GM23338 (cell line): ENCODE results near the gene PHOSPHO1. TPM values are rescaled to one million over a fixed set of nuclear protein-coding genes. Genes with fewer than 3 reads are reported as not detected.

ENCODE experiments used
- ATAC-seq: fragments of 200-7000 bp; cut with Tn5 transposase; 3 replicates; pipeline ENCODE4 v1.9.1; 2020
- DNase-seq: peaks from one replicate; pipeline ENCODE4 v3.0.0-alpha.2; 2015; ENCODE audit warnings: low spot score
- H2AFZ ChIP-seq: fragments of 200-600 bp; sonication (generic); 2 replicates; pipeline ENCODE4 v1.8.0; 2016; ENCODE audit warnings: antibody characterized with exemption, mild to moderate bottlenecking, moderate library complexity
- H3F3A ChIP-seq: fragments of 200-600 bp; sonication (generic); replicated peaks from 2 replicates; pipeline ENCODE4 v1.8.0; 2017; ENCODE audit warnings: antibody characterized with exemption, mixed run types, low read depth
- H3K27ac ChIP-seq: fragments of 200-600 bp; sonication (generic); 2 replicates; pipeline ENCODE4 v1.6.1; 2016; ENCODE audit warnings: low read depth
- H3K27me3 ChIP-seq: fragments of 200-600 bp; sonication (generic); 2 replicates; pipeline ENCODE4 v1.8.0; 2016; ENCODE audit warnings: mild to moderate bottlenecking, mixed run types, moderate library complexity; ENCODE audit not compliant: insufficient read depth
- H3K36me3 ChIP-seq: fragments of 200-600 bp; sonication (generic); 2 replicates; pipeline ENCODE4 v1.8.0; 2016; ENCODE audit warnings: mild to moderate bottlenecking; ENCODE audit not compliant: insufficient read depth
- H3K4me1 ChIP-seq: fragments of 200-600 bp; sonication (generic); 2 replicates; pipeline ENCODE4 v1.8.0; 2016; ENCODE audit warnings: mild to moderate bottlenecking, moderate library complexity; ENCODE audit not compliant: insufficient read depth
- H3K4me2 ChIP-seq: fragments of 200-600 bp; sonication (generic); 2 replicates; pipeline ENCODE4 v1.7.1; 2017; ENCODE audit warnings: mixed run types
- H3K4me3 ChIP-seq: fragments of 200-600 bp; sonication (generic); 2 replicates; pipeline ENCODE4 v1.6.1; 2016; ENCODE audit warnings: mixed run types
- H3K79me2 ChIP-seq: fragments of 200-600 bp; sonication (generic); replicated peaks from 2 replicates; pipeline ENCODE4 v1.8.0; 2017; ENCODE audit warnings: mild to moderate bottlenecking; ENCODE audit not compliant: insufficient read depth
- H3K9me2 ChIP-seq: fragments of 200-600 bp; sonication (generic); 2 replicates; pipeline ENCODE4 v1.8.0; 2017; ENCODE audit not compliant: insufficient read depth
- H4K20me1 ChIP-seq: fragments of 200-600 bp; sonication (generic); replicated peaks from 2 replicates; pipeline ENCODE4 v1.8.0; 2017; ENCODE audit warnings: mild to moderate bottlenecking; ENCODE audit not compliant: insufficient read depth
- H3K27ac Mint-ChIP-seq: 2 replicates; pipeline ENCODE4 v1.8.0; 2020; ENCODE audit warnings: inconsistent platforms, mild to moderate bottlenecking, moderate library complexity, mixed read lengths
- H3K27me3 Mint-ChIP-seq: 3 replicates; pipeline ENCODE4 v1.8.0; 2022; ENCODE audit warnings: low read depth, mild to moderate bottlenecking, moderate library complexity, mixed read lengths, inconsistent platforms; ENCODE audit not compliant: insufficient read depth, poor library complexity
- H3K36me3 Mint-ChIP-seq: 3 replicates; pipeline ENCODE4 v1.8.0; 2021; ENCODE audit warnings: low read depth, mild to moderate bottlenecking, inconsistent platforms, moderate library complexity, mixed read lengths
- H3K4me1 Mint-ChIP-seq: 3 replicates; pipeline ENCODE4 v1.8.0; 2020; ENCODE audit warnings: mild to moderate bottlenecking, inconsistent platforms, mixed read lengths
- H3K4me3 Mint-ChIP-seq: 3 replicates; pipeline ENCODE4 v1.8.0; 2021; ENCODE audit warnings: moderate library complexity, mild to moderate bottlenecking, inconsistent platforms, mixed read lengths
- H3K9me3 Mint-ChIP-seq: 3 replicates; pipeline ENCODE4 v1.8.0; 2020; ENCODE audit warnings: moderate library complexity, mild to moderate bottlenecking, inconsistent platforms, mixed read lengths
- CREB1 ChIP-seq: fragments of 250-450 bp; sonication (Bioruptor Pico); IDR thresholded peaks from 2 replicates; pipeline ENCODE4 v1.5.0; 2020; ENCODE audit warnings: low read depth, mild to moderate bottlenecking, moderate library complexity
- EZH2 ChIP-seq: fragments of 200-600 bp; sonication (generic); IDR thresholded peaks from one replicate; pipeline ENCODE4 v1.8.0; 2017; ENCODE audit warnings: antibody characterized with exemption, mild to moderate bottlenecking, low read depth; ENCODE audit not compliant: unreplicated experiment
- EZH2phosphoT487 ChIP-seq: fragments of 200-600 bp; sonication (generic); IDR thresholded peaks from one replicate; pipeline ENCODE4 v1.8.1; 2018; ENCODE audit warnings: antibody characterized with exemption; ENCODE audit not compliant: unreplicated experiment
- NANOG ChIP-seq: IDR thresholded peaks from 2 replicates; pipeline ENCODE4 v1.6.1; 2016; ENCODE audit warnings: antibody characterized with exemption, borderline replicate concordance
- POLR2AphosphoS5 ChIP-seq: IDR thresholded peaks from 2 replicates; pipeline ENCODE4 v1.6.1; 2016; ENCODE audit warnings: antibody characterized with exemption, low read depth
- ZNF114 ChIP-seq: fragments of 250-450 bp; sonication (Bioruptor Pico); IDR thresholded peaks from 2 replicates; pipeline ENCODE4 v1.5.0; 2020; ENCODE audit warnings: mild to moderate bottlenecking, moderate library complexity
- ZNF331 ChIP-seq: fragments of 250-450 bp; sonication (Bioruptor Pico); IDR thresholded peaks from 2 replicates; pipeline ENCODE4 v1.5.0; 2020; ENCODE audit warnings: low read depth, mild to moderate bottlenecking, moderate library complexity
- polyA plus RNA-seq: library from polyadenylated mRNA; unstranded; fragments of >200 nt; fragmentation: Nextera tagmentation; extraction: Ambion mirVana; gene quantifications from 2 replicates; pipeline ENCODE4 v1.2.1, GENCODE V29; 2016
- total RNA-seq: library from RNA; depleted of rRNA; stranded (reverse); fragments of >200 nt; shearing (Covaris generic); gene quantifications from 2 replicates; pipeline ENCODE4 v1.2.3, GENCODE V29; 2014
- TF ChIP-seq, protein P1 (sequence below): fragments of 250-450 bp; sonication (Bioruptor Pico); IDR thresholded peaks from 2 replicates; pipeline ENCODE4 v1.5.0; 2020; ENCODE audit warnings: mild to moderate bottlenecking, moderate library complexity
- TF ChIP-seq, protein P2 (sequence below): IDR thresholded peaks from 2 replicates; pipeline ENCODE4 v1.6.1; 2016; ENCODE audit warnings: antibody characterized with exemption
- TF ChIP-seq, protein P3 (sequence below): IDR thresholded peaks from one replicate; pipeline ENCODE4 v1.6.1; 2018; ENCODE audit warnings: antibody characterized with exemption; ENCODE audit not compliant: unreplicated experiment

Gene PHOSPHO1
- total and polyA plus RNA-seq, 2 experiments from 2014 or later, result 0.71 to 2.2 TPM

DNA sequence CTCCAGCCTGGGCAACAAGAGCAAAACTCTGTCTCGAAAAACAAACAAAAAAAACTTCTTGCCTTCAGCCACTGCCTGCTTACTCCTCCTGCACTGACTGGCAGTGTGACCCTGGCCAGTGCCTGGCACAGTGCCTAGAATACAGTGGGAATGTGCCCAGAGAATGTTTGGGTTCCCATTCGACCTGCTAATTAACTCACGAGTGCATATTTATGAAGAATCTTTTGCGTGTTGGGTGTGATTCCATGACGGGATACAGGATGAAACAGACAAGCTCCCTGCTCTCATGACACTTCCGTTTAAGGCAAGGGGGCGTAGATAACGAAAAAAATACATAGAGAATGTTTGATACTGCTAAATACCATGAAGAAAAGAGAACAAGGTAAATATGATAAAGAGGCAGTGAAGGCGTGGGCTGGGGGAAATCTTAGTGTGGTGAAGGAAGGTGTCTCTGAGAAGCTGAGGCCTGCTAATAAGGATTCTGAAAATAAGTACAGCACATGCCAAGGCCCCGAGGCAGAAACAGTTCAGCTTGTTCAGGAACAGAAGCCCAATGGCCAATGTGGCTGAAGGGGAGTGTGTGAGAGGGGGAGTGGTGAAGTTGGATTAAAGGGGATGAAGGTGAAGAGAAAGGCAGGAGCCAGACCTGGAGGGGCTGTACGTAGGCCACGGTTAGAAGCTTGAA, 15.8 kb downstream of the PHOSPHO1 start:
- Mint-ChIP-seq H3K4me3 (no peak overlapping the region; the same call in 2 of the 3 replicates), H3K36me3 (peaks cover 4% of the 10 kb centered on the region; the same call in 1 of the 3 replicates), H3K9me3 (no peaks in the 10 kb centered on the region)

More for the DNA sequence above, 15.8 kb downstream of the PHOSPHO1 start:
- Histone ChIP-seq H3K4me3 (no peak overlapping the region), H3K9me2 (no peaks in the 10 kb centered on the region), H3K4me2 (no peak overlapping the region), H4K20me1 (no peaks in the 10 kb centered on the region), H3K27ac (no peak overlapping the region), H3F3A (no peaks in the 10 kb centered on the region), H3K4me1 (peaks cover 34% of the 10 kb centered on the region), H3K27me3 (no peaks in the 10 kb centered on the region), H2AFZ (no peak overlapping the region), H3K79me2 (no peaks in the 10 kb centered on the region), H3K36me3 (no peaks in the 10 kb centered on the region; the same call in 1 of the 2 replicates)
- H3K27ac Mint-ChIP-seq, result no peak overlapping the region
- DNase-seq (no peak), ATAC-seq (no peak)
- peaks cover 22% of the 10 kb centered on the region for H3K27me3 Mint-ChIP-seq
- no peak for TF ChIP-seq EZH2
- TF ChIP-seq EZH2phosphoT487, result no peak
- TF ChIP-seq NANOG, result no peak
- TF ChIP-seq, protein P1, sequence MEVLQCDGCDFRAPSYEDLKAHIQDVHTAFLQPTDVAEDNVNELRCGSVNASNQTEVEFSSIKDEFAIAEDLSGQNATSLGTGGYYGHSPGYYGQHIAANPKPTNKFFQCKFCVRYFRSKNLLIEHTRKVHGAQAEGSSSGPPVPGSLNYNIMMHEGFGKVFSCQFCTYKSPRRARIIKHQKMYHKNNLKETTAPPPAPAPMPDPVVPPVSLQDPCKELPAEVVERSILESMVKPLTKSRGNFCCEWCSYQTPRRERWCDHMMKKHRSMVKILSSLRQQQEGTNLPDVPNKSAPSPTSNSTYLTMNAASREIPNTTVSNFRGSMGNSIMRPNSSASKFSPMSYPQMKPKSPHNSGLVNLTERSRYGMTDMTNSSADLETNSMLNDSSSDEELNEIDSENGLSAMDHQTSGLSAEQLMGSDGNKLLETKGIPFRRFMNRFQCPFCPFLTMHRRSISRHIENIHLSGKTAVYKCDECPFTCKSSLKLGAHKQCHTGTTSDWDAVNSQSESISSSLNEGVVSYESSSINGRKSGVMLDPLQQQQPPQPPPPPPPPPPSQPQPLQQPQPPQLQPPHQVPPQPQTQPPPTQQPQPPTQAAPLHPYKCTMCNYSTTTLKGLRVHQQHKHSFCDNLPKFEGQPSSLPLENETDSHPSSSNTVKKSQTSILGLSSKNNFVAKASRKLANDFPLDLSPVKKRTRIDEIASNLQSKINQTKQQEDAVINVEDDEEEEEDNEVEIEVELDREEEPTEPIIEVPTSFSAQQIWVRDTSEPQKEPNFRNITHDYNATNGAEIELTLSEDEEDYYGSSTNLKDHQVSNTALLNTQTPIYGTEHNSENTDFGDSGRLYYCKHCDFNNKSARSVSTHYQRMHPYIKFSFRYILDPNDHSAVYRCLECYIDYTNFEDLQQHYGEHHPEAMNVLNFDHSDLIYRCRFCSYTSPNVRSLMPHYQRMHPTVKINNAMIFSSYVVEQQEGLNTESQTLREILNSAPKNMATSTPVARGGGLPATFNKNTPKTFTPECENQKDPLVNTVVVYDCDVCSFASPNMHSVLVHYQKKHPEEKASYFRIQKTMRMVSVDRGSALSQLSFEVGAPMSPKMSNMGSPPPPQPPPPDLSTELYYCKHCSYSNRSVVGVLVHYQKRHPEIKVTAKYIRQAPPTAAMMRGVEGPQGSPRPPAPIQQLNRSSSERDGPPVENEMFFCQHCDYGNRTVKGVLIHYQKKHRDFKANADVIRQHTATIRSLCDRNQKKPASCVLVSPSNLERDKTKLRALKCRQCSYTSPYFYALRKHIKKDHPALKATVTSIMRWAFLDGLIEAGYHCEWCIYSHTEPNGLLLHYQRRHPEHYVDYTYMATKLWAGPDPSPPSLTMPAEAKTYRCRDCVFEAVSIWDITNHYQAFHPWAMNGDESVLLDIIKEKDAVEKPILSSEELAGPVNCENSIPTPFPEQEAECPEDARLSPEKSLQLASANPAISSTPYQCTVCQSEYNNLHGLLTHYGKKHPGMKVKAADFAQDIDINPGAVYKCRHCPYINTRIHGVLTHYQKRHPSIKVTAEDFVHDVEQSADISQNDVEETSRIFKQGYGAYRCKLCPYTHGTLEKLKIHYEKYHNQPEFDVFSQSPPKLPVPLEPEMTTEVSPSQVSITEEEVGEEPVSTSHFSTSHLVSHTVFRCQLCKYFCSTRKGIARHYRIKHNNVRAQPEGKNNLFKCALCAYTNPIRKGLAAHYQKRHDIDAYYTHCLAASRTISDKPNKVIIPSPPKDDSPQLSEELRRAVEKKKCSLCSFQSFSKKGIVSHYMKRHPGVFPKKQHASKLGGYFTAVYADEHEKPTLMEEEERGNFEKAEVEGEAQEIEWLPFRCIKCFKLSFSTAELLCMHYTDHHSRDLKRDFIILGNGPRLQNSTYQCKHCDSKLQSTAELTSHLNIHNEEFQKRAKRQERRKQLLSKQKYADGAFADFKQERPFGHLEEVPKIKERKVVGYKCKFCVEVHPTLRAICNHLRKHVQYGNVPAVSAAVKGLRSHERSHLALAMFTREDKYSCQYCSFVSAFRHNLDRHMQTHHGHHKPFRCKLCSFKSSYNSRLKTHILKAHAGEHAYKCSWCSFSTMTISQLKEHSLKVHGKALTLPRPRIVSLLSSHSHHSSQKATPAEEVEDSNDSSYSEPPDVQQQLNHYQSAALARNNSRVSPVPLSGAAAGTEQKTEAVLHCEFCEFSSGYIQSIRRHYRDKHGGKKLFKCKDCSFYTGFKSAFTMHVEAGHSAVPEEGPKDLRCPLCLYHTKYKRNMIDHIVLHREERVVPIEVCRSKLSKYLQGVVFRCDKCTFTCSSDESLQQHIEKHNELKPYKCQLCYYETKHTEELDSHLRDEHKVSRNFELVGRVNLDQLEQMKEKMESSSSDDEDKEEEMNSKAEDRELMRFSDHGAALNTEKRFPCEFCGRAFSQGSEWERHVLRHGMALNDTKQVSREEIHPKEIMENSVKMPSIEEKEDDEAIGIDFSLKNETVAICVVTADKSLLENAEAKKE (CRISPR knock-in tag), result no peak
- TF ChIP-seq, protein P2, sequence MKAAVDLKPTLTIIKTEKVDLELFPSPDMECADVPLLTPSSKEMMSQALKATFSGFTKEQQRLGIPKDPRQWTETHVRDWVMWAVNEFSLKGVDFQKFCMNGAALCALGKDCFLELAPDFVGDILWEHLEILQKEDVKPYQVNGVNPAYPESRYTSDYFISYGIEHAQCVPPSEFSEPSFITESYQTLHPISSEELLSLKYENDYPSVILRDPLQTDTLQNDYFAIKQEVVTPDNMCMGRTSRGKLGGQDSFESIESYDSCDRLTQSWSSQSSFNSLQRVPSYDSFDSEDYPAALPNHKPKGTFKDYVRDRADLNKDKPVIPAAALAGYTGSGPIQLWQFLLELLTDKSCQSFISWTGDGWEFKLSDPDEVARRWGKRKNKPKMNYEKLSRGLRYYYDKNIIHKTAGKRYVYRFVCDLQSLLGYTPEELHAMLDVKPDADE, result no peak
- no peak for TF ChIP-seq CREB1
- TF ChIP-seq ZNF114, result no peak
- TF ChIP-seq, protein P3, sequence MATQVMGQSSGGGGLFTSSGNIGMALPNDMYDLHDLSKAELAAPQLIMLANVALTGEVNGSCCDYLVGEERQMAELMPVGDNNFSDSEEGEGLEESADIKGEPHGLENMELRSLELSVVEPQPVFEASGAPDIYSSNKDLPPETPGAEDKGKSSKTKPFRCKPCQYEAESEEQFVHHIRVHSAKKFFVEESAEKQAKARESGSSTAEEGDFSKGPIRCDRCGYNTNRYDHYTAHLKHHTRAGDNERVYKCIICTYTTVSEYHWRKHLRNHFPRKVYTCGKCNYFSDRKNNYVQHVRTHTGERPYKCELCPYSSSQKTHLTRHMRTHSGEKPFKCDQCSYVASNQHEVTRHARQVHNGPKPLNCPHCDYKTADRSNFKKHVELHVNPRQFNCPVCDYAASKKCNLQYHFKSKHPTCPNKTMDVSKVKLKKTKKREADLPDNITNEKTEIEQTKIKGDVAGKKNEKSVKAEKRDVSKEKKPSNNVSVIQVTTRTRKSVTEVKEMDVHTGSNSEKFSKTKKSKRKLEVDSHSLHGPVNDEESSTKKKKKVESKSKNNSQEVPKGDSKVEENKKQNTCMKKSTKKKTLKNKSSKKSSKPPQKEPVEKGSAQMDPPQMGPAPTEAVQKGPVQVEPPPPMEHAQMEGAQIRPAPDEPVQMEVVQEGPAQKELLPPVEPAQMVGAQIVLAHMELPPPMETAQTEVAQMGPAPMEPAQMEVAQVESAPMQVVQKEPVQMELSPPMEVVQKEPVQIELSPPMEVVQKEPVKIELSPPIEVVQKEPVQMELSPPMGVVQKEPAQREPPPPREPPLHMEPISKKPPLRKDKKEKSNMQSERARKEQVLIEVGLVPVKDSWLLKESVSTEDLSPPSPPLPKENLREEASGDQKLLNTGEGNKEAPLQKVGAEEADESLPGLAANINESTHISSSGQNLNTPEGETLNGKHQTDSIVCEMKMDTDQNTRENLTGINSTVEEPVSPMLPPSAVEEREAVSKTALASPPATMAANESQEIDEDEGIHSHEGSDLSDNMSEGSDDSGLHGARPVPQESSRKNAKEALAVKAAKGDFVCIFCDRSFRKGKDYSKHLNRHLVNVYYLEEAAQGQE, result no peak
- TF ChIP-seq POLR2AphosphoS5, result no peak
- TF ChIP-seq ZNF331 (CRISPR knock-in tag), result no peak
- H3K4me1 Mint-ChIP-seq, result peaks cover 50% of the 10 kb centered on the region
